Activated CD4-positive, alpha-beta T cell treated with anti-CD3 and anti-CD28 coated beads for 36 hours (primary cell): ENCODE results near the gene KLKB1. TPM values are rescaled to one million over a fixed set of nuclear protein-coding genes. Genes with fewer than 3 reads are reported as not detected.
A peak's percentile ranks its signal among the peaks of the same experiment; 100 is the strongest.

Source experiments
- ATAC-seq: fragments of 200-7000 bp; cut with Tn5 transposase; one replicate; pipeline ENCODE4 v1.10.0; 2021; ENCODE audit warnings: mild to moderate bottlenecking, moderate library complexity
- CTCF ChIA-PET: fragments of 350-600 bp; sonication (Branson Sonifier 250); formaldehyde crosslinking; loops from one replicate; lab custom pipeline; 2021; ENCODE audit warnings: antibody characterized with exemption; lab: Charles Lee
- POLR2A ChIA-PET: fragments of 350-600 bp; sonication (Branson Sonifier 250); formaldehyde crosslinking; loops from one replicate; lab custom pipeline; 2021; ENCODE audit warnings: antibody characterized with exemption, inconsistent platforms; lab: Charles Lee
- DNase-seq: peaks from one replicate; pipeline ENCODE4 v3.0.0-alpha.2; 2020
- H3K27ac Mint-ChIP-seq: one replicate; pipeline ENCODE4 v1.8.0; 2021; ENCODE audit warnings: mixed read lengths
- H3K27me3 Mint-ChIP-seq: one replicate; pipeline ENCODE4 v1.8.0; 2021; ENCODE audit warnings: mixed read lengths
- H3K36me3 Mint-ChIP-seq: one replicate; pipeline ENCODE4 v1.8.0; 2021; ENCODE audit warnings: low read depth, mixed read lengths
- H3K4me1 Mint-ChIP-seq: one replicate; pipeline ENCODE4 v1.8.0; 2021; ENCODE audit warnings: mixed read lengths
- H3K4me3 Mint-ChIP-seq: one replicate; pipeline ENCODE4 v1.8.0; 2021; ENCODE audit warnings: mild to moderate bottlenecking, moderate library complexity, mixed read lengths
- H3K9me3 Mint-ChIP-seq: one replicate; pipeline ENCODE4 v1.8.0; 2021; ENCODE audit warnings: low read depth, mixed read lengths
- intact Hi-C, 2 experiments: fragments of 100-400 bp; cut with DNase I in 1 of 2; cut with micrococcal nuclease in 1 of 2; formaldehyde crosslinking; loops; one replicate each; pipeline versions ENCODE4 v1.14.2 to v1.15.1; 2022 to 2024; cut with DNase I, micrococcal nuclease
- total RNA-seq, 2 experiments: library from RNA; stranded (reverse); gene quantifications; one replicate each; pipeline ENCODE4 v1.2.3, GENCODE V29; 2021

KLKB1 gene
- total RNA-seq, 2 experiments from 2014 or later: not detected

DNA sequence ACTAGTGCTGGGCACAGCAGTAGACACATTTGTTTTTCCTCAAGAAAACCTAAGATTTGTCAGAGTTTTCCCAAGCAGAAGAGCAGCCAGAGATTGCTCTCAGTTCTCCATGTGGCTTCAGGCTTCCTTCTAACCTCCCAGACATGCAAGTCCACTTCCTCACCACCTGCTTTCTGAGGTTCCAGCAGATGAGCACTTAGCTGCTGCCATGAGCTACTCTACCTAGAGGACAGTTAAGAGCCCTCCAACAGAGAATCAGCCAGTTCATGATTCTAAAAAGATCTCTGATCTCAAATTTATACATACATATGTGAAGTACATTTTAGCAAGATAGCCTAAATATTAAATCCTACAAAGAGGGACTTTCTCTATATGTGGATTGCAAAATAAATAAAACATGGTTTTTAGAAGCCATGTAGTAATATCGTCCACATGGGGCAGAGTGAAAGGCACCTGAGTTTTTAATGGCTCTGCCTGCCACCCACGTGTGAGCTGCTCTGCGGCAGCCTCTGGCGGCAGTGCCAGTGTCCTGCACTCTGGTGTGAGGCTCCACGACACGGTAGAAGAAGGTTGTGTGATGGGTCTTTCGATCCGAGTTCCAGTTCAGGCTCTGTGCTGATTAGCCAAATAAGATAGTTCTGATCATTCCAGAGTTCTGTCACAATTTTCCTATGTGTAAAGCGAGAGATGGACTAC lies 25.6 kb upstream of the KLKB1 start:
- H3K27ac Mint-ChIP-seq: peak overlapping the region; percentile 30
- H3K36me3 Mint-ChIP-seq: peaks cover 4% of the 10 kb centered on the region
- H3K9me3 Mint-ChIP-seq: no peaks in the 10 kb centered on the region
- H3K4me3 Mint-ChIP-seq: peak overlapping the region; percentile 5
- ChIA-PET CTCF (interaction anchor here (0.7 to 1.8 kb wide), 4 partner anchors 8 to 134 kb away, joined by 3 to 8 read pairs (median 5); no protein-coding TSS in a partner anchor), POLR2A (interaction anchor here (1.7 kb wide), 1 partner anchor 10 kb away, joined by 5 read pairs; the partner anchor contains the start of gene CYP4V2)
- no peaks in the 10 kb centered on the region for H3K27me3 Mint-ChIP-seq
- intact Hi-C loops: loop anchor here (1.0 to 5.0 kb wide), 3 partner anchors 10 to 134 kb away; partner anchors contain the start of genes CYP4V2 (in 1 of the 2) and TLR3 (in 1 of the 2)
- peaks cover 11% of the 10 kb centered on the region for H3K4me1 Mint-ChIP-seq
- peak; percentile 94 for ATAC-seq
- peak; percentile 78 for DNase-seq

DNA sequence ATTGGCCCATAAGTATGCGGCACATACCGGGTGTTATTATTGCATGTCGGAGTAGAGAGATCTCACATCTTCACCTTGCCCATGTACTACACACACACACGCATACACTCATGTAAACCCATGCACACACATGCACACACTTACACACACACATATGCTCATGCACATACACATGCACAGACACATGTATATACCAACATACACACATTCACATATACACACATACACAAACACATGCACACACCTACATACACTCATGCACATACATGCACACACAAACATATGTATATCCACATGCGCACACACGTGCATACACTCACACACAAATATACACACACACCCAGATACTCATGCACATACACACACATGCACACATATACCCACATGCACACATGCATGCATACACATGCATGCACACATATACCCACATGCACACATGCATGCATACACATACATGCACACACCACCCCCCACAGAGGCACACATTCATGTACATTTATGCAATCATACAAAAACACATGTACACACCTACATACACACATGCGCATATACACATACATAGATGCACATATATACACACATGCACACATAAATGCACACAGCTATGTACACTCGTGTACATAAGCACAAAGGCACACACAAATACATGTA lies 24.7 kb upstream of the KLKB1 start:
- peaks cover 11% of the 10 kb centered on the region for H3K4me1 Mint-ChIP-seq
- CTCF ChIA-PET: interaction anchor here (0.7 to 2.0 kb wide), 5 partner anchors 9 to 135 kb away, joined by 3 to 10 read pairs (median 6); partner anchors contain the start of gene CYP4V2
- intact Hi-C loops: loop anchor here (1.0 to 5.0 kb wide), 2 partner anchors 134 to 135 kb away; partner anchors contain the start of gene TLR3 (in 1 of the 2)
- no peaks in the 10 kb centered on the region for H3K9me3 Mint-ChIP-seq
- no peak for ATAC-seq
- H3K27ac Mint-ChIP-seq: peak overlapping the region; percentile 64
- H3K36me3 Mint-ChIP-seq: peaks cover 5% of the 10 kb centered on the region
- POLR2A ChIA-PET: interaction anchor here (1.7 kb wide), 1 partner anchor 11 kb away, joined by 5 read pairs; the partner anchor contains the start of gene CYP4V2
- no peak for DNase-seq
- H3K27me3 Mint-ChIP-seq: no peaks in the 10 kb centered on the region
- no peak overlapping the region for H3K4me3 Mint-ChIP-seq

DNA sequence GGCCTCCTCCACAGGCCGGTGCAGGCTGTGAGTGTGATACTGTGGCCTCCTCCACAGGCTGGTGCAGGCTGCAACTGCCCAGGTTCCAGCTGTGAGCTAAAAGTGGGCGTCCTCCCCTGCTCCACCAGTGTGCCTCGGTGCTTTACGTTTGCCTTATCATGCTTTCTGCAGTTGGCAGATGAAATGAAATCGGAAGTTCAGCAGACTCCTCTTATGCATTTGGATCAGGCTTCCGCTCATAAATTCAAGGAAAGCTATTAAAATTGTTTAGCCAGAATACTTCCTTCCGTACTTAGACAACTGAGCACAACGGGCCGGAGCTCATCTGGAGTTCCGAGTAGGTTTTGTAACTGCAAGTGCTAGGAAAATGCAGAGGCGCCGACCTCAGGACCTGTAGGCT lies 23.9 kb upstream of the KLKB1 start:
- no peaks in the 10 kb centered on the region for H3K27me3 Mint-ChIP-seq
- intact Hi-C loops: loop anchor here in 1 of 2 experiments (5.0 kb wide), 1 partner anchor 136 kb away; the partner anchor contains the start of gene TLR3
- POLR2A ChIA-PET: interaction anchor here (0.7 to 0.9 kb wide), 2 partner anchors 10 to 12 kb away, joined by 3 to 4 read pairs; partner anchors contain the start of gene CYP4V2

DNA sequence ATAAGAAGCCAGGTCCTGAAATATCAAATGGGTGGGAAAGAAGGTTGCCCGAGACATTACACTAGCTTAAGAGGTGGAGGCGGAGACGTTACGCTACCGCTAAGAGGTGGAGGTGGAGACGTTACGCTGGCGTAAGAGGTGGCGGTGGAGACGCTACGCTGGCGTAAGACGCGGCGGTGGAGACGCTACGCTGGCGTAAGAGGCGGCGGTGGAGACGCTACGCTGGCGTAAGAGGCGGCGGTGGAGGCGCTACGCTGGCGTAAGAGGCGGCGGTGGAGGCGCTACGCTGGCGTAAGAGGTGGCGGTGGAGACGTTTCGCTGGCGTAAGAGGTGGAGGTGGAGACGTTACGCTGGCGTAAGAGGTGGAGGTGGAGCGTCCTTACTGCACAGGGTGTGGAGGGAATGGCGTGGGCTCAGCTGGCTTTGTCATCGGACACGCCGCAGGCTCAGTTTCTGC lies 23.2 kb upstream of the KLKB1 start:
- ATAC-seq (peak; percentile 72), DNase-seq (peak; percentile 67)
- H3K36me3 Mint-ChIP-seq: peaks cover 13% of the 10 kb centered on the region
- H3K27ac Mint-ChIP-seq: peak overlapping the region; percentile 74
- peaks cover 11% of the 10 kb centered on the region for H3K4me1 Mint-ChIP-seq
- H3K27me3 Mint-ChIP-seq: no peaks in the 10 kb centered on the region
- H3K9me3 Mint-ChIP-seq: peaks cover 3% of the 10 kb centered on the region
- intact Hi-C loops: loop anchor here in 1 of 2 experiments (5.0 kb wide), 1 partner anchor 137 kb away; the partner anchor contains the start of gene TLR3
- peak overlapping the region; percentile 53 for H3K4me3 Mint-ChIP-seq
- ChIA-PET POLR2A (interaction anchor here (0.7 to 0.9 kb wide), 2 partner anchors 11 to 13 kb away, joined by 3 to 4 read pairs; partner anchors contain the start of gene CYP4V2), CTCF (interaction anchor here (0.6 to 2.0 kb wide), 2 partner anchors 12 to 86 kb away, joined by 3 to 10 read pairs; partner anchors contain the start of gene CYP4V2)

More for the DNA sequence above, 23.9 kb upstream of the KLKB1 start:
- Mint-ChIP-seq H3K4me1 (peaks cover 11% of the 10 kb centered on the region), H3K4me3 (peak overlapping the region; percentile 43), H3K36me3 (peaks cover 7% of the 10 kb centered on the region), H3K27ac (peak overlapping the region; percentile 74), H3K9me3 (no peaks in the 10 kb centered on the region)
- CTCF ChIA-PET: interaction anchor here (0.6 to 2.0 kb wide), 2 partner anchors 11 to 86 kb away, joined by 3 to 10 read pairs; partner anchors contain the start of gene CYP4V2
- ATAC-seq (no peak), DNase-seq (peak; percentile 18)

DNA sequence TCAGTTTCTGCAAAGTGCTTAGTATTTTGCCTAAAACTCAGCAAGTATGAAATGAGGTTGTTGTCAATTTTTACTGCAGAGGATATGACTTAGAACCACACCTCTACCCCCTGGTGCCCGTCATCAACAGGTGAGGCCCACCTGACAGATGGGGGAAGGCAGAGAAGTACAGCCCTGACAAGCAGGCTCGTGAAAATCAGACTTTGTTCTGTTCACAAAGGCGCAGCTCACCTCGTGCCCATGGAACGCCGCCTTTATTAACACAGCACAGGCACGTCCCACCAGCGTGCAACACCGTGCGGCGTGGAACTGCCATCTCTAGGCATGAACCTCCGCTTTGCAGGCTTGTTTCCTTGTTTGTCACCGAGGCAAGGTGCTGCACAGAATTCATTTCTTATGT lies 22.6 kb upstream of the KLKB1 start:
- intact Hi-C loops: loop anchor here in 1 of 2 experiments (5.0 kb wide), 1 partner anchor 137 kb away; the partner anchor contains the start of gene TLR3
- ChIA-PET CTCF (interaction anchor here (2.0 kb wide), 1 partner anchor 13 kb away, joined by 10 read pairs; the partner anchor contains the start of gene CYP4V2), POLR2A (interaction anchor here (0.6 kb wide), 1 partner anchor 30 kb away, joined by 3 read pairs; no protein-coding TSS in a partner anchor)
- H3K4me3 Mint-ChIP-seq: peak overlapping the region; percentile 53
- DNase-seq (no peak), ATAC-seq (no peak)
- peaks cover 11% of the 10 kb centered on the region for H3K4me1 Mint-ChIP-seq
- H3K27ac Mint-ChIP-seq: peak overlapping the region; percentile 59
- peaks cover 19% of the 10 kb centered on the region for H3K36me3 Mint-ChIP-seq
- H3K9me3 Mint-ChIP-seq: peaks cover 5% of the 10 kb centered on the region
- no peaks in the 10 kb centered on the region for H3K27me3 Mint-ChIP-seq

DNA sequence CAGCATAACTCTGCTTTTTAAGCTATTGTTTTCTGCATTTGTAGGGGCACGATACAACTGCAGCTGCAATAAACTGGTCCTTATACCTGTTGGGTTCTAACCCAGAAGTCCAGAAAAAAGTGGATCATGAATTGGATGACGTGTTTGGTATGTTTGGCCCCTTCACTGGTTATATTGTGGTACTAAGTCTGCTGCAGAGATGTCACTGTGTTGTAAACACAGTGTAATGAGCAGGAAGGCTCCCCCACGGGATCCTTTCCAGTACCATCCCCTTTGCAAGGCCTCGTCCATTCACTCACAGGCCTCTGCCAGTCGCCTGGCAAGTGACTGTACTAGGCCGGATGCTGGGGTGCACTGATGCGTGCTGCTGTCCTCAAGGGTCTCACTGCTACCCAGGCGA lies 22.2 kb upstream of the KLKB1 start:
- CTCF ChIA-PET: no interaction called here
- POLR2A ChIA-PET: interaction anchor here (0.6 kb wide), 1 partner anchor 30 kb away, joined by 3 read pairs; no protein-coding TSS in a partner anchor
- Mint-ChIP-seq H3K4me1 (peaks cover 11% of the 10 kb centered on the region), H3K27ac (no peak overlapping the region), H3K36me3 (peaks cover 24% of the 10 kb centered on the region), H3K4me3 (no peak overlapping the region), H3K9me3 (peaks cover 5% of the 10 kb centered on the region), H3K27me3 (no peaks in the 10 kb centered on the region)
- intact Hi-C loops: no loop called here
- no peak for DNase-seq
- no peak for ATAC-seq

DNA sequence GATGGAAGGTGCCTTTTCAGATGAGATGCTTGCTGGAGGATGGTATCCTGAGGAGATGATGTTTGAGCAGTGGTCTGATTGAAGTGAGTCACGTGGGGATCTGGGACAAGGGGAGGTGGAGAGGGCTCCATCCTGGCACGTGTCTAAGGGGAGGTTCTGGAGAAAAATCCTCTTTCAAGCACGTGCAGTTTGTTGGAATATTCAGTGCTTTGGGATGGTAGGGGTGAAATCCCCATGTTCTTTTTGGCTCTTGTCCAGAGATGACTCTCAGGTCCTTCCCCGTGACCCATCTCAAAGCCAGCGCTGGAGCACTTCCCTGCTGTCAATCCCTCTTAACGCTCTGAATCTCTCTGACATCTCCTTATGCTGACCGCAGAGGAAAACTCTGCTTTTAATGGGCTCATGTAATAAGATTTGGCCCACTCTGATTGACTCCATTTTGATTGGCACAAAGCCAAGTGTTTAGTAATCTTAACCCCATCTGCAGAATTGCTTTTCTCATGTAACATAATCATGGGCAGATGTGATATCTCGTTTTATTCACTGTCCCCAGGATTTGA lies 10.8 kb upstream of the KLKB1 start:
- POLR2A ChIA-PET: no interaction called here
- H3K9me3 Mint-ChIP-seq: no peaks in the 10 kb centered on the region

DNA sequence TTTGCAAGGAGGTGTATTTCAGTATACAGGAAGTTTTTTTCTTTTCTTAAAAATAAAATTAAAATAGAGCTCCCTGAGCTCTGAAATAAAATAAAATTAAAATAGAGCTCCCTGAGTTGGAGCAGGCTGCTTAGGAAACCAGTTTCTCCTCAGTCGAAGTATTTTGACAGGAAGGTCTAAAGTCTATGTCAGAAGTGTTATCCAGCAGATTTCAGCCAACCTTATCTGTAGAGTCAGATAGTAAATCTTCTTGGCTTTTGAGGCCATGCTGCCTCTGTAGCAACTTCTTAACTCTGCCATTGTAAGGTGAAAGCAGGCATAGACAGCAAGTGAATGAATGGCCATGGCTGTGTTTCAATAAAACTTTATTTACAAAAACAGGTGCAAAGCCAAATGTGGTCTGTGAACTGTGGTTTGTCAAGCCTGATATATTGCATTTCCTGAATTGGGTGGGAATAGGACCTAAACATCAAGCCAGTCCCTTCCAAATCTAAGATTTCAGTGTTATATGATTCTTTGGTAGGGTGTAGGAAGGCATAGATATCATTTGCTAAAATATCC lies 9.5 kb upstream of the KLKB1 start:
- no peak for DNase-seq
- Mint-ChIP-seq H3K27me3 (peaks cover 2% of the 10 kb centered on the region), H3K4me1 (no peaks in the 10 kb centered on the region), H3K36me3 (peaks cover 3% of the 10 kb centered on the region), H3K9me3 (no peaks in the 10 kb centered on the region), H3K4me3 (no peak overlapping the region), H3K27ac (no peak overlapping the region)
- no peak for ATAC-seq
- intact Hi-C loops: no loop called here
- CTCF ChIA-PET: no interaction called here
- POLR2A ChIA-PET: no interaction called here

More for the DNA sequence above, 10.8 kb upstream of the KLKB1 start:
- H3K4me3 Mint-ChIP-seq: no peak overlapping the region
- DNase-seq (no peak), ATAC-seq (no peak)
- peaks cover 7% of the 10 kb centered on the region for H3K36me3 Mint-ChIP-seq
- no peaks in the 10 kb centered on the region for H3K4me1 Mint-ChIP-seq
- intact Hi-C loops: no loop called here
- H3K27ac Mint-ChIP-seq: no peak overlapping the region
- CTCF ChIA-PET: interaction anchor here (0.7 kb wide), 1 partner anchor 1542 kb away, joined by 3 read pairs; no protein-coding TSS in a partner anchor
- peaks cover 2% of the 10 kb centered on the region for H3K27me3 Mint-ChIP-seq

DNA sequence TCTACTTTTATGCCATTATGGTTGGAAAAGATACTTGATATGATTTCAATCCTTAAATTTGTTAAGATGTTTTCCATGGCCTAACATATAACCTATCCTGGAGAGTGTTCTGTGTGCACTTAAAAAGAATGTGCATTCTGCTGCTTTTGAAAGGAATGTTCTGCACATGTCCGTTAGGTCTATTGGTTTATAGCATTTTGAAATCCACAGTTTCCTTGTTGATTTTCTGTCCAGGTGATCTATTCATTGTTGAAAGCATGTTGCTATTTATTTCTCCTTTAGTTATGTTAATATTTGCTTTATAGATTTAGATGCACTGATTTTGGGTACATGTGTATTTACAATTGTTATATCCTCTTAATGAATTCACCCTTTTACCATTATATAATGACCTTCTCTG lies 5.7 kb upstream of the KLKB1 start:
- no peak for ATAC-seq
- CTCF ChIA-PET: no interaction called here
- intact Hi-C loops: no loop called here

DNA sequence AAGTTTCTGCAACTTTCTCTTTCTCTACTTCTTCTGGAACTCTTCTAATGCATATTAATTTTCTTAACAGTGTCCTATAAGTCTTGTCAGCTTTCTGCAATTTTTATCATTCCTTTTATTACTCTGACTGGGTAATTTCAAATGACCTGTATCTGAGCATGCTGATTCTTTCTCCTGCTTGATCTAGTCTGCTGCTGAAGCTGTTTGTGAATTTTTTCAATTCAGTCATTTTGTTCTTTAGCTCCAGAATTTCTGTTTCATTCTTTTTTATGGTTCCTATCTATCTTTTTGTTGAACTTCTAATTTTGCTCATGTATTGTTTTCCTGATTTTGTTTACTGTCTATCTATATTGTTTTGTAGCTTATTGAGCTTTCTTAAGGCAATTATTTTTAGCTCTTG lies 1.5 kb upstream of the KLKB1 start:
- CTCF ChIA-PET: interaction anchor here (1.0 kb wide), 1 partner anchor 10 kb away, joined by 3 read pairs; no protein-coding TSS in a partner anchor
- POLR2A ChIA-PET: no interaction called here
- H3K4me3 Mint-ChIP-seq: no peak overlapping the region
- no peaks in the 10 kb centered on the region for H3K4me1 Mint-ChIP-seq
- peaks cover 28% of the 10 kb centered on the region for H3K36me3 Mint-ChIP-seq
- H3K27ac Mint-ChIP-seq: no peak overlapping the region
- DNase-seq (no peak), ATAC-seq (no peak)
- intact Hi-C loops: no loop called here
- peaks cover 19% of the 10 kb centered on the region for H3K9me3 Mint-ChIP-seq
- H3K27me3 Mint-ChIP-seq: peaks cover 2% of the 10 kb centered on the region

More for the DNA sequence above, 5.7 kb upstream of the KLKB1 start:
- Mint-ChIP-seq H3K27ac (no peak overlapping the region), H3K9me3 (peaks cover 17% of the 10 kb centered on the region), H3K36me3 (peaks cover 26% of the 10 kb centered on the region), H3K4me3 (no peak overlapping the region), H3K27me3 (peaks cover 2% of the 10 kb centered on the region), H3K4me1 (no peaks in the 10 kb centered on the region)
- POLR2A ChIA-PET: no interaction called here
- no peak for DNase-seq
